HG02642 (cell line): ENCODE data around the gene PTRH1.

ENCODE experiments used
- ATAC-seq: cut with Tn5 transposase; IDR thresholded peaks from one replicate; pipeline ENCODE4 v1.9.1; 2021; ENCODE audit warnings: mild to moderate bottlenecking; ENCODE audit not compliant: unreplicated experiment, poor library complexity

PTRH1 gene

DNA sequence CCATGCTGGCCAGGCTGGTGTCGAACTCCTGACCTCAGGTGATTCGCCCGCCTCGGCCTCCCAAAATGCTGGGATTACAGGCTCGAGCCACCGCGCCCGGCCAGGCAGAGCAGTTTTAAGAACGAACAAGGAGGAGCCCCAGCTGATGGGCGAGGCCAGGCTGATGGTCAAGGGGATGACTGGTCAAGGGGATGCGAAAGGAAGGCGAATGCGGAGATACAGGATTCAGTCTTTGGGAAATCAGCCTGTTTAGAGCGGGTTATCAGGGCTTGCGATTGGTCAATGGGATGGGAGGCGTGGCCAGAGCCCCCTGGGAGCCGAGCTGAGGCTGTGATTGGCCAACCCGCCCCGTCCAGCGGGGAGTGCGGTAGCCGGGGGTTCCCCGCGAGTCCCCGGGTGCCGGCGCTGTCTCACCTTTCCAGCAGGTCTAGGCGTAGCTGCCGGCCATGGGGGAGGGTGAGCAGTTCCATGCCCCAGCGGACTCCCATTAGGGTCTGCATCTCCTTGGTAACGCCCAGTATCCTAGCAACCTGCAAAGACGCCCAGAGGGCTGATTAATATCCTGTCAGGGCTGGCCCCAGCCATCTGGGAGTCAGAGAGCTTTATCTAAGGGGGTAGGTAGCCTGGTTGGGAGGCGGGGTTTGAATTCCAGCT is 27.1 kb upstream of the PTRH1 start:
- ATAC-seq, result no peak

DNA sequence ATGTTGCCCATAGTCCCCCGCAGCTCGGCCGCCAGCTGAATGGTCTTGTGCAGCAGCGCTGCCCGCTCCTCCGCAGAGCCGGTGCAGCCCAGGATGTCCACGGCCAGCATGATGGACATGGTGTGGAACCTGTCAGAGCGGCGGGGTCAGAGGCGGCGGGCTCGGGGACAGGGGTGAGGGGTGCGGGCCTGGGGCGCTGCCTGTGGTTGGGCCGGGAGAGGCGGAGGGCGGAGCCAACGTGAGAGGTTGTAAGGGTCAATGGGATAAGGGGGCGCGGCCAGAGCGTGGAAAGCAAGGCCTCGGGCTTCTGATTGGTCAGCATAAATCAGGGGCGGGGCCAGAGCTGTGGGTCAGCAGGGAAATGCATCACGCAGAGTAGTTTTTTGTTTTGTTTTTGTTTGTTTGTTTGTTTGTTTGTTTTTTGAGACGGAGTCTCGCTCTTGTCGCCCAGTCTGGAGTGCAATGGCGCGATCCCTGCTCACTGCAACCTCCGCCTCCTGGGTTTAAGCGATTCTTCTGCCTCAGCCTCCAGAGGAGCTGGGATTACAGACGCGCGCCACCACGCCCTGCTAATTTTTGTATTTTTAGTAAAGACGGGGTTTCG is 26.5 kb upstream of the PTRH1 start:
- ATAC-seq, result no peak

DNA sequence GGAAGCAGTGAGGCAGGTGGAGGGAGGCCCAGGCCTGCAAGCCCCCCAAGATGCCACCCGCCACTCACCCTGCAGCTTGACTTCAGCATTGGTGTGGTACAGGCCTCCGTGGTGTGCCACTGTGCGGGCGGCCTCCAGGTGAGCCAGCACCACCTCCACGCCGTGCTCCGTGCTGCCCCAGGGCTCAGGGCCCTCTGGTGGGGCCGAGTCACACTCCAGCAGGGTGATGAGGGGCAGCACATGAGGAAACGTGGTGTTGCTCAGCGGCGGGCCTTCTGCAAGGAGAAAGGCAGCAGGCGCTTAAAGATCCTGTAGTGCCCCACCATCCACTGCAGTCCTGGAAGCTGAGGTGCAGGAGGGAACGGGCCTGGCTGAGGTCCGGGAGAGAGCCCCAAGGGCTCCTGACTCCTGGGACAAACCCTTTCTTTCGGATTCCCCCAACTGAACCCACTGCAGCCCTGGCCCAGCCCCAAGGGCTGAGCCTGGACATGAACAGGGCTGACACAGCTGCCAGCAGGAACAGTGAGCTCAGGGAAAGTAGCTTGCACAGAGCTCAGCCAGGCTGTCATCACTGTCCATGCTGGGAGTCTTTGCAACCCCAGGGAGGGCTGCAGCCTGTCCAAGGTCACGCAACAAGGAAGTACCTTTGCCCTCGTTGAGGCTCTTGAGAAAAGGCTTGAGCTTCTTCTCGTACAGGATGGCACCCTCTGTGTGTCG is 24.3 kb upstream of the PTRH1 start:
- no peak for ATAC-seq

DNA sequence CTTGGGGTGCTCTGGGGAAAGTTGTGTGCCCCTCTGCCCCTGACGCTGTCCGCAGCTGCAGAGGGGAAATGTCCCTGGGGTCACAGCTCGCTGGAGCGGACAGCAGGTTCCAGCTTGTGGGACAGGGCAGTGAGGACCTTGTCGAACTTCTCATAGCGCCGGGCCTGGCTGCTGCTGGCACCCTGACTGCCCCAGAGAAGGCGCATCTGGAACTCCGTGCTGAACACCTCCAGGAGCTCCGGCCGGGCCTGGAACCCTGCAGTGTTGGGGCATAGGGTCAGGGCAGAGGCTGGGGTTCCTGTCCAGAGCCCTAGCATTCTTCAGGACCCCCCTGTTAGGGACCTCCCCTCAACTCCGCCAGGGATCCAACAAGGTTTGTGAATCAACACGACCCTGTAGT is 23.2 kb upstream of the PTRH1 start:
- no peak for ATAC-seq

DNA sequence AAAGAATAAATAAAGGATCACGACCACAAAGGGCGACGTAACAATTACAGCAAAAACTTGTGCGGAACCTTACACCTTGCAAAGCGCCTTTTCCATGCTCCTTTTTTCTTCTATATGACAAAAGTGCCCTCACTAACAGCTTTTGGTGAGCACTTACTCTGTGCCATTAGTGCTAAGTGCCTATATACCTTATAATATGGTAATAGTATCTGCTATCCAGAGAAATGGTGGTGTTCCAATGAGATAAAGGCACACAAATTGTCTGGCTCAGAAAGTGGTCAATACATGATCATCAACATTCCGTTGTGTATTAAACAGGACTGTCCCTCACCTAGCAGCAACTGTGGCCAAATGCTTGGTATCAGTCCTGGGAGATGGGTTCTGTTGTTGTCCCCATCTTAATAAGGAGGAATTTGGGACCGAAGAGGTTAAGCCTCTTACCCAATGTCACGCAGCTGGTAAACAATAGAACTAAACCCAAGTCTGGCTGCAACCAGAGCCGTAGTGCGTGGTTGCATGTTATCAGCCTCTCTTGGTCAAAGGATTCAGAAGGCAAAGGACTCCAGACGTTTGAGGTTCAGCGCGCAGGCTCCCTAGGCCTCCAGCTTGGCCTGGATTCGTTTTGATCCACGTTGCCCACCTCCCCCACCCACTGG is 20.2 kb upstream of the PTRH1 start:
- ATAC-seq, result no peak

DNA sequence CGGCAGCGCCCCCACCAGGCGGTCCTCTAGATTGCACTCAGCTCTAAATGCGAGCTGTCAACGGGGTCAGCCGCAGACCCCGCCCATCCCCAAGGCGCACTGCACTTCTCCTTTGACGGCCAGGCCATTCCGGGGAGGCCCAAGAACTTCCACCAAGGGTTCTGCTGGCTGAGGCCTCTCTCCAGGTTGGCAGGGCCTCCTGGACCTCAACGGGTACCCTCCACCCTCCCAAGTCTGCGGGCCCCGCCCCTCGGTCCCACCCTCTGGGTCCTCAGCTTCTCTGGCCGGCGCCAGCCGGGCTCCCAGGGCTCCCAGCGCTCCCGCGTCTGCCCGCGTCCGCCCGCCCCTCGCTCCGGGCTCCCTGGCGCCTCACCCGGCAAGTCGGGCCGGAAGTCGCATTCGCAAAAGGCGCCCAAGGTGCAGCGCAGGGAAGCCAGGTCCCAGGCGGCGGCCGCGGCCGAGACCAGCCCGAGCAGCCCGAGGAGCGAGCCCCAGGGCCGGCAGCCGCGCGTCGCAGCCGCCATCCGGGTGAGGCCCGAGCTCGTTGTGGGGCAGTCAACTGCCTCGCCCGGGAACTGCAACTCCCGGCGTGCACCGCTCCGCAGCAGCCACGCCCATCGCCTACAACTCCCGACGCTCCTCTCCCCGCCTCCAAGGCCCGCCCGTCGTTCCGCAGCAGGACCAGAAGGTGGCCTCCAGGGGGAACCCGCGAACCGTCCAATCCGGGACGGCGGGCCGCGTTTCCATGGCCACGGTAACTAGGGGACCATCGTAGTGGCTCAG is 19.5 kb upstream of the PTRH1 start, which contains the start of gene TOR2A:
Gene TOR2A, minus strand, starts transcription at position 548 of the 783 bp plus-strand sequence. Its CDS starts 24 bp downstream, at position 524.
- ATAC-seq, result peak; percentile 88

DNA sequence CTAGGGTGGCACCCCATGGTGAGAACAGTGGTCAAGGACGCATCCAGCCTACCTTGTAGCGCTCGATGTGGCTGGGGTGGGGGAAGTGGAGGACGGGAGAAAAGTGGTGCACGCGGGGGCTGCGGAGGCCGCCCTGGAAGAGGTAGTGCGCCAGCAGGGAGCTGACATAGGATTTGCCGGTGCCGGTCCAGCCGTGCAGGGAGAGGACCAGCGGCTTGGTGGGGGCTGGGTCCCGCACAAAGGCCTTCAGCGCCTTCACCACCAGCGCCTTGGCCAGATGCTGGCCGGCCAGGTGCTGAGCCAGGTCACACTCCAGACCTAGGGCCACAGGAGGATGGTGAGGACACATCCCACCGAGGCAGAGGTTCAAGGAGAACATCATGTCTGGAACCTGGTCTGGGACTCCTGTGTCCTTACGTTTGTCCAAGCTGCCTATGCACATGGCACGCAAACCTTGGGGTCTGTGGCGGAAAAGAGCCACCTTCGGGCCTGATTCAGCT is 18.8 kb upstream of the PTRH1 start:
- no peak for ATAC-seq

DNA sequence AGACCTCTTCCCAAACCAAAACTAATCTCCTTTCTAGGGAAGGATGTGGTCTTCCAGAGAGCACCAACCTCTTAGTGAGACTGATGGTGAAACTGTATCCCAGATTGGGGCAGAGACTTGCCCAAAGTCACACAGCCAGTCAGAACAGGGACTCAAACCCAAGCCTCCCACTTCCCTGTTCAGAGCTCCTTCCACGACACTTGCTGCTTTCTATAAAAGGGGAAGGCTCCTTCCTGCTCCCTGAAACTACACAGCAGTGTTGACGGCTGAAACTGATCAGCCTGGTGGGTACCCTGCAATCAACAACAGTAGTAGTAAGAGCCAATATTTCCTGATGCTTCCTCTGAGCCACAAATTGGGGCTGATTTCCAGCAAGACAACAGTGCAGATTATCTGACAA is 18.2 kb upstream of the PTRH1 start:
- ATAC-seq, result no peak

DNA sequence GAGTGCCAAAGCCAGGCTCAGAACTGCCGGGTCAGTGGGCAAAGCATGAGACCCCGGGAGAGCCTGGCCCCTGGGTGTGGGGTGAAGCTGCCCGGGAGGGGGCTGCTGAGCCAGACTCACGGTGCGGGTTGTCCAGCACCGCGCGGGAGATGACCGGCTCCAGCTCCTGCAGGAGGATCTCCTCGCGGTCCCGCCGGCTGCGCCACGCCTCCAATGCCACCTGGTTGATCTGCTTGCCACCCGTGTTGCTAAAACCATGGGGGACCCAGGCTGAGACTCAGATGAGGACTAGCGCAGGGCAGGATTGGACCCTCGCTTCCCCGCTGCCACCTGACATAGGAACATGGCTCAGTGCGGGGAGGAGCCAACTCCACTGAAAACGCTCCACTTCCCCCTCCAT is 17.0 kb upstream of the PTRH1 start:
- no peak for ATAC-seq

DNA sequence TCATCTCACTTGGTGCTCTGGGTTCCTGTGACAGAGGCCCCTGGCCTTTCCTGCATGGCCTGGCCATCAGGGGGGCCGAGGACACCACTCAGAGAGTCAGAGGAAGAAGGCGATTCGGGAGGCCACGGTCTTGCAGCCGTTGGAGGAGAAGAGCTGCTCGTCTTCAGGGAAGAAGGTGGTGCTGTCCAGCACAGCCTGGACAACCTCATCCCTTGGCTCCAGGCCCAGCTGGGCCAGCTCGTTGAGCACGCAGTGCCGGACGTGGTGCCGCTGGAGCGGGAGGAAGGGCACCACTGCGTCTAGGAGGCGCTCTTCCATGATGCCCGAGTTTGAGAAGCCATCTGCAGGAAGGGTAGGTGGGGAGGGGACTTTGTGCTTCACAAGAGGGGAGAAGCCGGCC is 16.5 kb upstream of the PTRH1 start:
- no peak for ATAC-seq

DNA sequence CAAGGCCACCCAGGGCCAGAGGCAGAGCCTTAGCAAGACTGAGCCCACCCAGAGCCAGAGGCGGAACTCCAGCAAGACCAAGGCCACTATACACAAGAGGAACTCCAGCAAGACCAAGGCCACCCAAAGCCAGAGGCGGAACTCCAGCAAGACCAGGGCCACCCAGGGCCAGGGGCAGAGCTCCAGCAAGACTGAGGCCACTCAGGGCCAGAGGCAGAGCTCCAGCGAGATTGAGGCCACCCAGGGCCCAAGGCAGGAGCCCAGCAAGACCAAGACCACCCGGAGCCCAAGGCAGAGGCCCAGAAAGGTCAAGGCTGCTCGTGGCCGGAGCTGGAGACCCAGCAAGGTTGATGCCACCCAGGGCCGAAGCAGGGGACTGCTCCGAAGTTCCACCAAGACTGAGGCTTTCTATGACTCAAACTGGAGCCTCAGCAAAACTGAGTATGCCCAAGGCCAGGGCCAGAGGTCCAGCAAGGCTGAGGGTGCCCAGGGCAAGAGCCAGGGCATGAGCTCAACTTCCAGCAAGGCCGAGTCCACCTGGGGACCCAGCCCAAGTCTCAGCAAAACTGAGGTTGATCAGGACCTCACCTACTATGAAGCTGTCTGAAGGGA is 15.4 kb upstream of the PTRH1 start:
- no peak for ATAC-seq

DNA sequence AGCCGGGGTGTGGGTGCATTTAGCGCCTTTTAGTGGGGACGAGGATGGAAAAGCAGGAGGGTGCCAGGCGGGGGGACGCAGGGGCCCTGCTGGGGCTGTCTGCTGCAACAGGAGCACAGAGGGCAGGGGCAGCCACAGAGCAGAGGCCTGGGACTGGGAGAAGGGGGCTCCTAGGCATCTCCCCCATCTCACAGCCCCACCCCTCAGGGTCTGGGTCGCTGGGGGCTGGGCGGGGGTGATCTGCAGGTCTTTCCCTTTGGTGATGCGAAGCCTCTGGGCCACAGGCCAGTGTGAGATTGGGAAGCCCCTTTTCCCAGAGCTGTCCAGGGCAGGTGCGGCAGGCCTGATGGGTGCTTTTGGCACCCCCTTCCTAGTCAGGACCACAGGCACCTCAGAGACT is 14.8 kb upstream of the PTRH1 start:
- ATAC-seq, result no peak

DNA sequence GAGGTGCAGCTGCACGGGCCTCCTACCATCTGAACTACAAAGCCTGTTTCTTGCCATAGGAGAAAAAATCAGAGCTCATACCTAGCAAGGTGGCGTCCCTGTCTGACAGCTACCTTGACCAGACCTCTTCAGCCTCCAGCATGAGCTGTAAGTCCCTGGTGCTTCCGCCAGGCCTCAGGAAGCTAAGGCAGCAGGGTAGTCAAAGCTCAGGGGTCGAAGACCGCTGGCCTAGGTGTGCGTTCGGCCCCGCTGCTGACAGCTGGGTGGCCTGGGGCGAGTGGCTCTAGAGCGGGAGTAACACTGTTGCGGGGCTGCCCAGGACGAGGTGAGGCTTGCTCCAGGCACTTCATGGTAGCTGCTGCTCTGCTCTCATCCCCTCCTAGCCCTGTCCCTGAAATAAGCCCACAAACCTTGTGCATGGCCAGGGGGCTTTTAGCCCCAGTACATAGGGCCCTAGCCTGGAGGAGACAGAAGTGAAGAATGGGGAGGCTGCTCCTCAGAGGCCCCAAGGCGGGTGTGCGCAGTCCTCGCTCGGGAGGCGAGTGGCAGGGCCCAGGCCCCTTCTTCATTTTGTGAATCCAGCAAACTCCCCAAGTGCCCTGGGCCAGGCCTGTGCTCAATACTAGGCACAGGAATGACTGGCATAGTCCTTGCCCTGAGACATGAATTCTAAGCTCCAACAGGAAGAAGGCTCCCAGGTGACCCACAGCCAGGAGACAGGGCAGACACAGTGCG is 14.2 kb upstream of the PTRH1 start:
- no peak for ATAC-seq

DNA sequence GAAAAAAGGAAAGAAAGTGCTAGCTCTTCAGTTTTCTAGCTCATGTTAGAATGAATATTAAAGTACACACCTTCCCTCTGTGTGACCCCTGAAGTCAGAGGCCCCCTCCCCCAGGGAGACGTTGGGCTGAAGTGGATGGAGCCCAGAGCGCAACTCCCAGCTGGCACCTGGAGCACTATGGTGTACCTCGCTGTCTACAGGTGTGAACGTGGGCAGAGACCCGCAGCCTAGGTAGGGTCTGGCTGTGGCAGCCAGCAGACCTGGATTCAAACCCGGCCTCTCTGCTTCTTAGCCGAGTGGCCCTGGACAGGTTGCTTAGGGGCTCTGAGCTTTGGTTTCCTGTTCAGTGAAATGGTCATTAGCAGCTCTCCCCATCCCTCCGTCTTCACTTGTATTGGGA is 13.3 kb upstream of the PTRH1 start:
- no peak for ATAC-seq

DNA sequence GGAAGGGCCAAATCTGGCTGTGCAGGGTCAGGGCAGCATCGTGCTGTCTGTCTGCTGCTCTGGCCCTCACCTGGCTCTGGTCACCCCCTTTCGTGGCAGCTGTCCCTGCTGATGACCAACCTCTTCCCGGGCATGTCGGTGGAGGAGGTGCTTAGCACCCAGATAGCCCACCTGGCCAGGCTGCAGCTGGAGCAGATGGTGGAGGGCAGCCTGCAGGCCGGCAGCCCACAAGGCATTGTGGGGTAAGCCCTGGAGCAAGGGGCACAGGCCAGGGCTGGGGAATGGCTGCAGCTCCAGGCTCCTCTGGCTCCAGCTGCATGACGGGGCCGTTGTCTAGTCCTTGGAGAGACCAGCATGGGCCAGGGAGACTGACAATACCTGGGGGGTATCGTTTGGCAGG is 11.4 kb upstream of the PTRH1 start:
- ATAC-seq, result no peak

DNA sequence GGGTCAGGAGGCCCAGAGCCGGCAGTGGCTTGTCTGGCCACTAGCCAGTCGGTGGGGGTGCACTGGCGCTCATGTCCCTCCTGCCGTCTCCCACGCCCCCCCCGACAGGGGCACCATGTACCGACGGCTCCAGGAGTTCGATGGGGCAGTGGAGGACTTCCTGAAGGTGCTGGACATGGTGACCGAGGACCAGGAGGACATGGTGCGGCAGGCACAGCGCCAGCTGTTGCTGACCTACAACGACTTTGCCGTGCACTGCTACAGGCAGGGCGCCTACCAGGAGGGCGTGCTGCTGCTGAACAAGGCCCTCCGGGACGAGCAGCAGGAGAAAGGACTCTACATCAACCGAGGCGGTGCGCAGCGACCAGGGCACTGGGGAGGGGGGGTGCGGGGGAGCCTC is 8.5 kb upstream of the PTRH1 start:
- no peak for ATAC-seq

DNA sequence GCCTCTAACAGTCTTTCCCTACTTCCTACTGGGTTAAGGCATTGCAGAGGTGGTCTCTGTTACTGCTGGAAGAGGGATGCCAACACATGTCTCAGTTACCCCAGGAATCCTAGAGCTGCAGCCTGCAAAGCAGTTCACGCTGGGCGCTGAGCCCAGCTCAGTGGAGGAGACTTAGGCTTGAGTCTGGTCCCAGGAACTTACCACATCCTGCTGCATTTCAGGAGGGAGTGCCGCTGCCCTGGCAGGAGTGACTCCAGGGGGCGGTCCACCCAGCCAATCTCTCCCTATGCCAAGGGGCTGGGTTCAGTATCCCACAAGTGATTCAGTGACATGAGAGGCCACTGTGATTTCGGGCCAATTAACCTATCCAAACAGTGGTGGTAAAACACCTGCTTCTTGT is 8.0 kb upstream of the PTRH1 start:
- no peak for ATAC-seq

DNA sequence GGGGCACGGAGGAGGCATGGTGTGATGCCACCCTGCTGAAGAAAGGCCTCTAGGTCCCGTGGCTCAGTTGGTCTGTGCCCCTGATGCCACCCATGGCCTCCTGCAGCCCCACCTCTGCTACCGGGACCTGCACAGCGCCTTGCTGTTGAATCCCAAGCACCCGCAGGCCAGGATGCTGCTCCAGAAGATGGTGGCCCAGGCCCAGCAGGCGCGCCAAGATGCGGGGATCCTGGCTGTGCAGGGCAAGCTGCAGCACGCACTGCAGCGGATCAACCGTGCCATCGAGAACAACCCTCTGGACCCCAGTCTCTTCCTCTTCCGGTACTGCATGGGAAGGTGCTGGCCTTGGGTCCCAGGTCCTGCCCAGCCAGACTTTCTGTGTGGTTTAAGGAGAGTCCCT is 7.5 kb upstream of the PTRH1 start:
- no peak for ATAC-seq

DNA sequence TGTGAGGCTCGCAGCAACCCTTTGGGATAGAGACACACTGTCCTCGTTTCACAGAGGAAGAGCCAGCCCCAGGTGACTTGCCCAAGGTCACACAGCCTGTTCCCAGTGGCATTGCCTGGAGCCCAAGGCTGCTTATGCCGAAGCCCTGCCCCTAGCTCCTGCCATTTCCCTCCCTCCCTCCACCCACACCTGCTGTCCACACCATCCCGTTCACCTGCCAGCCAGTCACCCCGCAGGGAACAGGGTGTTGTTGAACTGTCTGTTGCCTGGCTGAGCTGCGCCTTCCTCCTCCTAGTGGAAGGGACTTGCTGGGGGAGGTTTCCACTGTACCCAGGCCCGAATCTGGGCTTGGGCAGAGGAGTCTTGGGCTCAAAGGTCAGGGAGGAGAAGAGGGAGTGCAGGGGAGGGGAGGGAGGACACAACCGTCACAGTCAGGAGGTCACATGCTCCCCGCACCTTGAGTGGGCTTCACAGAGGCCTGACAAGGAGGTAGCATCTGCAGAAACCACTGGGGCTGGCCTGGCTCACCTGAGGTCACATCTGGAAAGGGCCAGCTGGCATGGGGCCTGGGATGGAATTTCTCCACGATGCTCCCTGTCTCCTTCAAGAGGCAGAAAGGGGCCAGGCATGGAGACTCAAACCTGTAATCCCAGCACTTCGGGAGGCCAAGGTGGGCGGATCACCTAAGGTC is 6.7 kb upstream of the PTRH1 start:
- no peak for ATAC-seq
